Thoracic aorta (tissue), 2 donors: ENCODE results near the gene PGA5. TPM values are rescaled to one million over a fixed set of nuclear protein-coding genes. Genes with fewer than 3 reads are reported as not detected.

Experiments
- ATAC-seq: fragments of 150-250 bp; one replicate; pipeline ENCODE4 v1.8.0; 2017; ENCODE audit warnings: low read depth; ENCODE audit not compliant: insufficient number of reproducible peaks, low FRiP score
- DNase-seq: peaks from one replicate; pipeline ENCODE4 v3.0.0-alpha.2; 2020; ENCODE audit warnings: low spot score
- H3K27ac ChIP-seq, 2 donors: fragments of 200-600 bp; sonication (generic); 1 replicate in 1 of 2; 2 replicates in 1 of 2; pipeline ENCODE4 v1.5.1; 2016; ENCODE audit warnings: mild to moderate bottlenecking in 2 of 2, moderate library complexity in 2 of 2
- H3K27me3 ChIP-seq: fragments of 200-600 bp; sonication (generic); replicated peaks from 2 replicates; pipeline ENCODE4 v1.6.0; 2016; ENCODE audit warnings: mild to moderate bottlenecking; ENCODE audit not compliant: insufficient read depth
- H3K36me3 ChIP-seq: fragments of 200-600 bp; sonication (generic); one replicate; pipeline ENCODE4 v1.5.1; 2016
- H3K4me1 ChIP-seq, 2 donors: fragments of 200-600 bp; sonication (generic); 1 replicate in 1 of 2; 2 replicates in 1 of 2; pipeline versions ENCODE4 v1.5.1 to v1.6.0; 2016; ENCODE audit warnings: low read depth in 2 of 2, mild to moderate bottlenecking in 1 of 2; ENCODE audit not compliant: control insufficient read depth in 1 of 2
- H3K4me3 ChIP-seq: fragments of 200-600 bp; sonication (generic); 2 replicates; pipeline ENCODE4 v1.5.1; 2016; ENCODE audit warnings: mild to moderate bottlenecking
- H3K9me3 ChIP-seq: fragments of 200-600 bp; sonication (generic); 2 replicates; pipeline ENCODE4 v1.5.1; 2016
- total RNA-seq, 2 donors: library from RNA; depleted of rRNA; stranded (reverse); fragments of >200 nt; gene quantifications; one replicate each; pipeline versions ENCODE4 v1.1.0 to v1.2.3, GENCODE V29; 2016
- TF ChIP-seq, protein P1 (sequence below): fragments of 200-600 bp; sonication (generic); IDR thresholded peaks from one replicate; pipeline ENCODE4 v1.5.1; 2019; ENCODE audit warnings: antibody characterized with exemption

PGA5 gene
- total RNA-seq, 2 donors from 2014 or later, result not detected

- Histone ChIP-seq H3K4me3 (no peak overlapping the region), H3K4me1 (no peaks in the 10 kb centered on the region), H3K27me3 (no peaks in the 10 kb centered on the region), H3K9me3 (no peaks in the 10 kb centered on the region), H3K36me3 (no peaks in the 10 kb centered on the region), H3K27ac (no peak overlapping the region)
- no peak for ATAC-seq
- TF ChIP-seq, protein P1, sequence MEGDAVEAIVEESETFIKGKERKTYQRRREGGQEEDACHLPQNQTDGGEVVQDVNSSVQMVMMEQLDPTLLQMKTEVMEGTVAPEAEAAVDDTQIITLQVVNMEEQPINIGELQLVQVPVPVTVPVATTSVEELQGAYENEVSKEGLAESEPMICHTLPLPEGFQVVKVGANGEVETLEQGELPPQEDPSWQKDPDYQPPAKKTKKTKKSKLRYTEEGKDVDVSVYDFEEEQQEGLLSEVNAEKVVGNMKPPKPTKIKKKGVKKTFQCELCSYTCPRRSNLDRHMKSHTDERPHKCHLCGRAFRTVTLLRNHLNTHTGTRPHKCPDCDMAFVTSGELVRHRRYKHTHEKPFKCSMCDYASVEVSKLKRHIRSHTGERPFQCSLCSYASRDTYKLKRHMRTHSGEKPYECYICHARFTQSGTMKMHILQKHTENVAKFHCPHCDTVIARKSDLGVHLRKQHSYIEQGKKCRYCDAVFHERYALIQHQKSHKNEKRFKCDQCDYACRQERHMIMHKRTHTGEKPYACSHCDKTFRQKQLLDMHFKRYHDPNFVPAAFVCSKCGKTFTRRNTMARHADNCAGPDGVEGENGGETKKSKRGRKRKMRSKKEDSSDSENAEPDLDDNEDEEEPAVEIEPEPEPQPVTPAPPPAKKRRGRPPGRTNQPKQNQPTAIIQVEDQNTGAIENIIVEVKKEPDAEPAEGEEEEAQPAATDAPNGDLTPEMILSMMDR, result no peak
- no peak for DNase-seq
Observed at GRCh38 chr11:61272731-61273130, 31.8 kb downstream of the PGA5 start.

DNA sequence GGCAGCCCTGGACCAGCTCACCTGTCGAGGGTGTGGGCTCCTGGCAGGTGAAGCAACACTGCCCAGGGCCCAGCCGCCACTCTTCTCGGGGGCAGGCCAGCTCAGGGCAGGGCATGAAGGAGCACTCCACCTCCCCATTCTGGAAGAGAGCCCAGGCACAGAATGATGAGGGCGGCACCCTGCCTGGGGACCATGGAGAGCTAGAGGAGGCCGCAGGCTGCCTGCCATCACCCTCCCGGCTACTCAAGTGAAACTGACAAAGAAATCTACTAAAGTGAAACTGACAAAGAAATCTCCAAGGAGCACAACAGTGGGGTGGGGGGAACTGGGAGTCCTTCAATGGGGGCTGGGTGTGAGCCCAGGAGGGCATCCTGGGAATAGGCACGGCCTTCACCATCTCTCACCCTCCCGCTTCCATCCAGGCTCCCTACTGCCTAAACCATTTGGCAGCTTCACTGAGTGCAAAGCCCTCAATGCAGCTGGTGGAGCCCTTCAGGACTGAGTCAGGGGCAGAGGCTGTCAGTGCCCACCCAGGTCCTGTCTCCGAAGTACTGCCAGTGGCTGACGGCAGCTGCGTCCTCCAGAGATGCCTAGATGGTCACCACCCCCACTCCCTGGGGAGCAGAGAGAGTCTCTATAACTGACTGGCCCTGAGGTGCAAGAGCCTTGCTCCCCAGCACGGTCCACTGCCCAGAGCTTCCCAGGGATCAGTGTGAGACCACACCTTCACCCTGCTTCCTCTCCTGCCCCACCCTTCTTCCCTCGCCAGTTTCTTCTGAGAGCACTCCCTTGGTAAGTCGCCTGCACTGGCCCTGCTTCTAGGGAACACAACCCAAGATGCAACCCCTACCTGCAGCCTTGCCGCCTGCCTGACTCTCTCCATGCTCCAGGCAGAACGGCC, 32.5 kb downstream of the PGA5 start:
- DNase-seq, result no peak
- no peak overlapping the region for H3K27ac ChIP-seq
- H3K9me3 ChIP-seq, result no peaks in the 10 kb centered on the region
- TF ChIP-seq, protein P1, result no peak
- no peaks in the 10 kb centered on the region for H3K4me1 ChIP-seq
- H3K4me3 ChIP-seq, result no peak overlapping the region
- no peaks in the 10 kb centered on the region for H3K36me3 ChIP-seq
- ATAC-seq, result no peak
- no peaks in the 10 kb centered on the region for H3K27me3 ChIP-seq

DNA sequence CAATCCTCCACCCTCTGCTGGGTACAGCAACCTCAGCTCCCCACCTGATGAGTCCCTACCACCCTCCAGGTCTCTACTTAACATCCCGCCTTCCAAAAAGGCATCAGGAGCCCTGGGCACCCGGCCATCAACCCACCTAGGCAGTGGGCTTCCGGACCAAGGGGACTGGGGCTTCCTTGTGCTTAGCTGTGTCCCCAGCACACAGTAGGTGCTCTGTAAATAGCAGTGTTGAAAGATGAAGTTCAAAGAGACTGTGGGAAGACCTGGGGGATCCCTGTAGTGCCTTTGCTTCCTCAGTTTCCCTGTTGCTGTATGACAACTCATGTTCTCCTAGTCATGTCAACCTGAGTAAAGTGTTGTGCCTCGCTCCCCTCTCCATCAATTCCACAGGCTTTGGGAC, 33.1 kb downstream of the PGA5 start:
- Histone ChIP-seq H3K4me3 (no peak overlapping the region), H3K27me3 (no peaks in the 10 kb centered on the region), H3K36me3 (no peaks in the 10 kb centered on the region), H3K9me3 (no peaks in the 10 kb centered on the region), H3K27ac (no peak overlapping the region), H3K4me1 (no peaks in the 10 kb centered on the region)
- TF ChIP-seq, protein P1, result no peak
- ATAC-seq, result no peak
- no peak for DNase-seq

DNA sequence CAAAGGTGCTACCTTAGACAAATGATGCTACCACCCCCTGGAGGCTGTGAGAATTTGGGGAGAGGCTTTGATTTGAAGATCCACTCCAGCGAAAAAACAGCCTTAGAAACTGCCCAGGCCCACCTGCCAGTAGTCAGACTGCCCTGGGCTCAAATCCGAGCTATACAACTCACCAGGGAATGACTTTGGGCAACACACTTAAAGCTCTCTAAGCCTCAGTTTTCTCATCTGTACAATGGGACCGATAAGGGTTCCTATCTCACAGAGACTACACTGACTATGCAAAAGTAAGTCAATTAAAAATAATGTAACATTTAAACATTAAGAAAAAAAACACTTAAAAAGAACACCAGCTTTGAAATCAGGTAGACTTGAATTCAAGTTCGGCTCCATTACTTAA, 34.2 kb downstream of the PGA5 start:
- TF ChIP-seq, protein P1, result no peak
- H3K27me3 ChIP-seq, result no peaks in the 10 kb centered on the region
- no peaks in the 10 kb centered on the region for H3K4me1 ChIP-seq
- no peak for ATAC-seq
- no peaks in the 10 kb centered on the region for H3K36me3 ChIP-seq
- no peaks in the 10 kb centered on the region for H3K9me3 ChIP-seq
- H3K4me3 ChIP-seq, result no peak overlapping the region
- no peak overlapping the region for H3K27ac ChIP-seq
- no peak for DNase-seq

DNA sequence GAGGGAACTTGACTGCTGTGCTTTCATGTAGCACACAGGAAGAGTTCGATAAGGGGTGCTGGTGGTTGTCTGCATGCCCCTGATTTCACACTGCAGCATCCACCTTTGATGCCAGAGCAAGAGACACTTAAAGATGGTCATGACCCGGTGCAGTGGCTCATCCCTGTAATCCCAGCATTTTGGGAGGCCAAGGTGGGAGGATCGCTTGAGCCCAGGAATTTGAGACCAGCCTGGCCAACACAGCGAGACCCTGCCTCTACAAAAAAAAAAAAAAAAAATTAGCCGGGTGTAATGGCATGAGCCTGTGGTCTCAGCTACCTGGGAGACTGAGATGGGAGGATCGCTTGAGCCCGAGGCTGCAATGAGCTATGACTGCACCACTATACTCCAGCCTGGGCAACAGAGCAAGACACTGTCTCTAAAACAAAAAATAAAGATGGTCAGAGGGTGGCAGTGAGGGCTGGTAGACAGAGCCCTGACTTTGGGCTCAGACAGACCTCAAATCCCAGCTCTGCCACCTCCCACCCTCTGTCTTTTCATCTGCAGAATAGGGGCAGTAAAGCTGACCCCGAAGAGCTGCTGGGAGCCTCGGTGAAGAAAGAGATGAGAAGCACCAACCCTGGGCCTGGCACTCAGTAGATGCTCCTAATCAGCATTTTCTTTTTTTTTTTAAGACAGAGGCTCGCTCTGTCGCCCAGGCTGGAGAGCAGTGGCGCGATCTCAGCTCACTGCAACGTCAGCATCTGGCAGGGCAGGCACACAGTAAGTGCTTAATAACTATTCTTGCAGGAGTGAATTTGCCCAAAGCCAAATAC, 36.4 kb downstream of the PGA5 start:
- TF ChIP-seq, protein P1, result no peak
- Histone ChIP-seq H3K27me3 (no peaks in the 10 kb centered on the region), H3K4me3 (no peak overlapping the region), H3K4me1 (no peaks in the 10 kb centered on the region), H3K36me3 (no peaks in the 10 kb centered on the region), H3K9me3 (no peaks in the 10 kb centered on the region), H3K27ac (no peak overlapping the region)
- no peak for ATAC-seq
- DNase-seq, result no peak
